Stimulated activated CD4-positive, alpha-beta T cell treated with anti-CD3 and anti-CD28 coated beads, Interleukin-4, amount 100 ng/mL, for 1 hour (primary cell): ENCODE results near the gene RAP1GAP2.

ENCODE experiments used
- DNase-seq: peaks from one replicate; pipeline ENCODE4 v3.0.0-alpha.2; 2020

Gene RAP1GAP2

DNA sequence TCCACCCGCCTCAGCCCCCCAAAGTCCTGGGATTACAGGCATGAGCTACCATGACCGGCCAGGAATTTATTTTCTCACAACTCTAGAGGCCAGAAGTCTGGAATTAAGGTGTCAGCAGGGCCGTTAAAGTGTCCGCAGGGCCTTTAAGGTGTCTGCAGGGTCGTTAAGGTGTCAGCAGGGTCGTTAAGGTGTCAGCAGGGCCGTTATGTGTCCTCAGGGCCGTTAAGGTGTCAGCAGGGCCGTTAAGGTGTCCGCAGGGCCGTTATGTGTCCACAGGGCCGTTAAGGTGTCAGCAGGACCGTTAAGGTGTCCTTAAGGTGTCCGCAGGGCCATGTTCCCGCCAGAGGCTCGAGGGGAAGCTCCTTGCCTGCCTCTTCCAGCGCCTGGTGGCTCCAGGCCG lies 125.2 kb downstream of the RAP1GAP2 start:
- no peak for DNase-seq

DNA sequence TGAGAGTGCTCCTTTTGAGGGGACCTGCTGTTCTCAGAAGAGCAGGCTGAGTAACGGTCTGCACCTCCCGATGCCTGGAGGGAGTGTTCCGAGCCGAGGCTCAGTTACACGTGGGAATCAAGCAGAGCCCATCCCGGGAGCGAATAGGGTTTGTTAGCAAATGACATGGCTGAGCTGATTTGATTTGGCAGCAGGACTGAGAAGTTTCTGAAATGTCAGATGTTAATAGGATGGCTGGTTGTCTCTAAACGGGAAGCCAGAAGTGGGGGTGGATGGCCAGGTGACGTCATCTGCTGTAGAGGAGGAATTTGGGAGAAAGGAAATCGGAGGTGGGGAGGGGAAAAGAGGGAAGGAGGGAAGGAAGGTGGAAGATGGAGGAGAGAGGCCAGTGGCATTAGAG lies 128.0 kb downstream of the RAP1GAP2 start:
- no peak for DNase-seq

DNA sequence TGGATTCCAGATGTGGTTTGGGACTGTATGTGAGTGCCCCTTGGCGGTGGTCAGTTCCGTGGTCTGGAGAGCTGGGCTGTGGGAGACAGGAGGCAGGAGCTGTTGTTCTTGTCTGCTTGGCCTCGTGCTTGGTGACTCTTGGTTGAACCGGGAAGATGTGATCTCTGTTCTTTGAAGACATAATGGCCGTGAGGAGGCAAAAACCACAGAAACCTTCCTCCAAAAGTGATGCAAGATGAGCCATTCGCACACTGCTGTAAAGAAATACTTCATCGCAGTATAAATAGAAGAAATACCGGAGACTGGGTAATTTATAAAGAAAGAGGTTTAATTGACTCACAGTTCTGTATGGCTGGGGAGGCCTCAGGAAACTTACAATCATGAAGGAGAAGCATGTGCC lies 128.8 kb downstream of the RAP1GAP2 start:
- no peak for DNase-seq

DNA sequence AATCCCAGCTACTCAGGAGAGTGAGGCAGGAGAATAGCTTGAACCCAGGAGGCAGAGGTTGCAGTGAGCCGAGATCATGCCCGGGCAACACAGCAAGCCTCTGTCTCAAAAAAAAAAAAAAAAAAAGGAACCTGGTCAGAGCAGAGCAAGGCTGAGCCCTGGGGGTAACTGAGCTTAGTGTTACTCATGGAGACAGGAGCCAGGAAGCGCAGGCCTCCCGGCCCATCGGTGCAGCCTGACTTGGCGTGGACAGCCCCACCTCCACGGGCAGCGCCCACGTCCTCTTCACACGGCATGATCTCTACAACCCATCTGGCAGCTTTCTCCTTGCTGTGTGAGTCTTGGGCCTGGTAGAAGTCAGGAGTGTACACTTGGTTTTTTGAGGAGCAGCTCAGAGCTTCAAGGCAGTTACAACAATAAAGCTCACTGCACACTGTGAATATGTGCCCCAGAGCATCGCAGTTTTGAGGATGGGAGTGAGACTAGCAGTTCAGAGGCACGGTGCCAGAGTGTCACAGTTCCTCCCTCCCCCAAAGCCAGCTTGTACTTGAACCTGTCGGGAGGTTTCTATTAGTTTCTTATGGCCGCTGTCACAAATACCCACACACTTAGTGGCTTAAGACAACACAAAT lies 129.9 kb downstream of the RAP1GAP2 start:
- DNase-seq, result no peak

DNA sequence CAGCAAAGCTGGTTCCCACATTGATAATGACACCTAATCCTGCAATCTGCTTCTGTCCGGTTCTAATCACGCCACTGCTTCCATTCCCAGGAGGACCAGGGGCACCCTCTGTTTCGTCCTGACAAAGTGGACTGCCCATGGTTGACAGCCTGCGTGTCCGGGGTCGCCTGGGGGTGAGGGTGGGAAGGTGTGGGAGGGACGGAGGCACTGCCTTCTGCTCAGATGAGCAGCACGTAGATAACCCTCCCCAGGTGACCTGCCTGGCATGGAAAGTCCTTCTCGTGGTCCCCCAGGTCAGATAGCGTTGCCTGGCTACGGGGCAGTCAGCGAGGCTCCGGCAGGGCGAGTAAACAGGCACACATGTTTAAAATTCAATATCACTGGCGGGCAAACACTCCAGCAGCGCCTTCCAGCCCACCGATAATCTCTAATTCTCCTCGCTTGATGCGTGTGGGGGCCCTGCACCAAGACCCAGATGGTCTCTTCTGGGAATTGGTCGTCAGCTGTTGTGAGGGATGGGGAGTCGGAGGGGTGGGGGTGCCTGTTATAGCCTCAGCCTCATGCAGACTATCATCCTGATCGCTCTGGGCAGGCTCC lies 132.2 kb downstream of the RAP1GAP2 start:
- no peak for DNase-seq

DNA sequence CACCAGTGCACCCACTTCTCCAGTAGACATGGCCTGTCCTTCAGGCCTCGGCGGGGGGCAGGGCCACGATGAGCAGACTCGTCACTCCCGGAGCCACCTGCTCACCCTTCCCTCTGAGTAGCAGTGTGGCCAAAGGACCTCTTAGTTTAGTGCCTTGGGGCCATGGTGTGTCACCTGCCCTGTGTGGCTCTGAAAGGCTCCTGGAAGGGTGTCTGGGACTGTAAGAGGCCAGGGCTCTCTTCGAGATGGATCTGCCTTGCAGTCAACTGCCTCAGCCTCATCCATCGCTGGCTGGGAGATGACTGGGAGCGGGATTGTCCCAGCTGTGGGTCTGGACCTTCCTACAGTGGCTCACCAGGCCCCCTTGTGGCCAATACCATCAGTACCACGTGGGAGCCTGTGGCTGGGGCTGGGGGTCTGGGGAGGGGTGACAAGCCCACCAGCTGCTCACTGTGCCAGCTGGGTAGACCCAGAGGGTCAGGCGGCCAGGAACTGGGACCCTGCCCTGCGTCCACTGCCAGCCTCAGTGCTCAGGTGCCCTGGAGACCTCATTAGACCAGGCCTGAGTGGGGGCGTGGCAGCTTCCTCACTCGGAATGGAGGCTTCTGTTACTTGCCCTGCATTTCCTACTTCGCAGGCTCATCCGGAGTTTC lies 133.8 kb downstream of the RAP1GAP2 start:
- peak; percentile 26 for DNase-seq

DNA sequence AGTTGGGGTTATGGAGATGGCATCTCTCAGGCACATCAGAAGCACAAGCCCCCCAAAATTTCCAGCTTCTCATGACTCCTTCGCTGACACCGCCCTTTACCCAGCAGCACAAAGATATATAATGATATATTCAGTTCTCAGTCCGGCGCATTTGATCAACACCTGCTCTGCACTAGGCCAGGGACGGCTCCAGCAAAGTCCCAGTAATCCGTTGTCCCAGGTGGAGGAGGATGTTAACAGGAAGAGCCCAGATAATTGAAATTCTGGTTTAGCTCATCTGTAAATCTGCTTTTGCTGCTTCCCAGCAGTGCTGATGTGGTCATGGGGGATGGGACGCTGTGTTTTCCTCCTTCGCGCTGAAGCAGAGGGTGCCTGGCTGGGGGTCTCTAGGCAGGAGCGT lies 135.6 kb downstream of the RAP1GAP2 start:
- DNase-seq, result no peak

DNA sequence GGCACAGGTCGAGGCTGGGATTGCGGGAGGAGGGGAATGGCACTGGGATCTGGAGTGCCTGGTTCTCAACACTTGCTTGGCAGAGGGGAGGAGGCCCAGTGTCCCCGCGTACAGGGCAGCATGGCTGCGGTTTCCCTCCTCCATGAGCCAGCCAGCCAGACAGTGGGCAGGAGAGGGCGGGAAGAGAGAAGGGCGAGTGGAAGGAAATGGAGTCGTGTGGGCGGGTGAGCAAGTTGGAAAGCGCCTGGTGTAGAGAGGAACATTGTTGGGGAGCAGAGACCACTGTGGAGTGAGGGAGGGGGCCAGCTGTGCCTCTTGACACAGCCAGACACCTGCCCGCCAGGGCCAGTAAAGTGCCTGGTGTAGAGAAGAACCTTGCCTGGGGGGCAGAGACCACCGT lies 136.7 kb downstream of the RAP1GAP2 start:
- DNase-seq, result no peak

DNA sequence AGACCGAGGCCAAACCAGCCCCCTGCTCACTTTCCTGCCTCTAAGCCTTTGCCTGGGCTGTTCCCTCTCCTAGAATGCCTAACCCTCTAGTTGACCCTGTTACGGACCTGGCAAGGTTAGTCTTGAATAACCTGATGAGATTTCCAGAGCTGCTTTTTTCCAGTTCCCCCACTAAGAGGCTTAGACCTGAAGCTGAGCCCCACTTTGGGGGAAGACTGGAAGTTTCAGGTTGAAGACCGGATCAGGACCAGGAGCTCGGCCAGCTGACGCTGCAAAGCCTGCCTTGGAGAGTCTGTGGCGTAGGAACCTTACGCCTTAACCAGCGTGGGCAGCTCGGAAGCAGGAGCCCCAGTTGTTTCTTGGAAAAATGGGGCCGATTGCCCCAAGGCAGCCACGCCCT lies 137.4 kb downstream of the RAP1GAP2 start:
- no peak for DNase-seq

DNA sequence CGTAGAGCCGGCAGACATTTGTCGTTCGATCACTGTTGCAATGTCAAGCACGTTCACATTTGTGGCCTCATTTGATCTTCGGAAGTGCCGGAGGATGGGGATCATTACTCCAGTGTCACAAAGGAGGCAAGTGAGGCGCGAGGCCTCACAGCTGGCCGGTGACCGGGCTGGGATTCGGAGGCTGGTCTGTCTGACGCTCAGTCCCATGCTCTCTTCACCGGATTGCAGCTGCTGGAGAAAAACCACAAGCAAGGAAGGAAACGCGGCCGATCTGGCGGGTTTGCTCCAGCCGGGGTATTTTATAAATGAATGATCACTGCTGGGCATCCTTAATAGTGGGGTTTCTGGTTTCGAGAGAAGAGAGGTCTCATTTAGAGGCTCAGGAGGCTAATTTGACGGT lies 139.4 kb downstream of the RAP1GAP2 start:
- no peak for DNase-seq

DNA sequence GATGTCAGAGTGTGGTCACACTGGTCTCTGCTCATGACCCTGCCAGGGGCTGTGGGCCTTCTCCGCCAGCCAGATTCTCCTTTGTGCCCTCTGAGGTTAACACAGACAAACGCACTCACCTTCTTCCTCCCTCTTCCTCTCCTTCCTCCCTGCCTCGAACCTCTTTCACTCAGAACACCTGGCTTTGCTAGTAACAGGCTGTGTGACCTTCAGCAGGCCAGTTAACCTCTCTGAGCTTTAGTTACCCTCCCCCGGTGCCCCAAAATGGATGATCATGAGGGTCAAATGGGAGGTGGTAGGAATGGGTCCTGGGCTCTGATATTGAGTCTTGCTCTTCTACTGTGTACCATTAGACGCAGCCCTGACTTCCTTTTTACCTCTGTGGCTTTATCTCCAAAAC lies 140.1 kb downstream of the RAP1GAP2 start:
- no peak for DNase-seq

DNA sequence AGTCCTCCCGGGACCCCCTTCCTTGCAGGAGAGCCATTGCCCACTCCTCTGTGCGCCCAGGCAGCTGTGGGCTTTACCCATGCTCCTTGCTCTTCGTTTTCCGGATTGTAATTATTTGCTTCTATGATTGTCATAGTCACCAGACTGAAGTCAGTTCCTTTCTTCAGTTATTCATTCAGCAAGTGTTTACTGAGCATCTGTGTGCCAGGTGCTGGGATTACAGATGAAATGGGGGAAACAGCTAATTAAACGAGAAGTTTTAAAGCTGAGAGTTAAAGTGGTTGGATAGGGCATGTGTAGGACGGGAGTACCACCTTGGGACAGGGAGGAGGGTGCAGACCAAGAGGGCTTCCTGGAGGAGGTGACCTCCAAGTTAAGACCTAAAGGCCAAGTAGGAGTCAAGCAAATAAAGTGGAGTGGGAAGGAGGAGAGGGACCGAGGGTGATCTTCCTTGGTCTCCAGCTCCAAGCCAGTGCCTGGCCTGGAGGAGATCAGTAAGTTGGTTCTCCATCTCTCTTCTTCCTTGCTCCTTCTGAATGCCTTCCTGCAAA lies 140.6 kb downstream of the RAP1GAP2 start:
- DNase-seq, result no peak

DNA sequence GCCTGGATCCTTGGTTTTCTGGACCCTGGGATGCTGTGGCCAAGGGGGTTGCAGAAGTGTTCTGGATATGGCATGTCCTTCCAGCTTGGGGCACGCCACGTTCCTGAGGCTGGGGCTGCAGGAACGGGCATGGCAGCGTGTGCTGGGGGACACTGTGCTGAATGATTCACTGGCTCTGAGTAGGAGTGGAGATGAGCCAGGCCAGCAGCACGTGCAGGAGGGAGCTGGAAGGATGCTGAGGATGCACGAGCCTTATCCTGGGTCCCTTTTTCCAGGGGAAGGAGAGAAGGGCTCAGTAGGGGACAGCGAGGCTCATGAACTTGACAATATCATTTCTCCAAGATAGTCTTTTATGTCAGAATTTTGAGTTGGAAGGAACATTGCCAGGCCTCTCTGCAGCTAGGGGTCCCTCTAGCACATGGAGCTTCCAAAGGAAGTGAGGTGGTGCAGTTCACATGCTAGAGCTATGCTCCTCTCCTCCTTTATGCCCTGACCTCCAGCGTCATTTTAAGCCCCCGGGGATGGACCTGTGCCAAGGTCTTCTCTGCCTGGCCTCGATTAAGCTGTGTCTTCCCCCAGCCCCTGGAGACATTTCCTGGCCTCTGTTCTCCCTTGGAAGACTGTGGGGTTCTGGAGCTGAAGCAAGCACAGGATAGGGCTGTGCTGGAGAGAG lies 141.2 kb downstream of the RAP1GAP2 start:
- no peak for DNase-seq

DNA sequence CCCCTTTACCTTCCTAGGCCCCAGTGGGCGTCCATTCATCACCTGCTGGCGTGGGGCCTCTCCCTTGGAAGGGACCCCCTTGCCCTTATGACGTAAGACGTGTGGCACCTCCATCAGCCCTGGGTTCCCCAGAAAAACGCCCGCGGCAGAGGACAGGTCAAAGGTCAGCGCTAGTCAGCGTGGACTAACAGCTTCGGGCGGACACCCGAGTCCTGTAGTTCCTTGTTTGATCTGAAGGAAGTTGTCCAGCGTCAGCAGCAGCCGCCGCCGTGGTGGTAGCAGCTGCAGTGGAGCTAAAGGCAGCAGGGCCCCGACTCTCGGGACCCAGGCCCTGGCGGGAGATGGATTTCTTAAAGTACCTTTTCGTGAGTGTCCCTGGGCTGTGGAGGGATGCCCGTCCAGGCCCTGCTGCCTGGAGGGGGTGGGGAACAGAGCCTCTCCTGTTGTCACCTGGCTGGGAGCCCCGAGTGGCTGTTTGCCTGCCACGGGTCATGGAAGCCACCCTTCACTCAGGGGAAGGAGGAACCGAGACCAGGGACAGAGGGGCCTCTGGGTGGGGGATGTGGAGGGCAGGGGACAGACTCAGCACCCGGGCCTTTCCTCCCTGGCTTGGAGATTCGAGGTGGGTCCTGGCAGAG lies 143.6 kb downstream of the RAP1GAP2 start:
- DNase-seq, result no peak

DNA sequence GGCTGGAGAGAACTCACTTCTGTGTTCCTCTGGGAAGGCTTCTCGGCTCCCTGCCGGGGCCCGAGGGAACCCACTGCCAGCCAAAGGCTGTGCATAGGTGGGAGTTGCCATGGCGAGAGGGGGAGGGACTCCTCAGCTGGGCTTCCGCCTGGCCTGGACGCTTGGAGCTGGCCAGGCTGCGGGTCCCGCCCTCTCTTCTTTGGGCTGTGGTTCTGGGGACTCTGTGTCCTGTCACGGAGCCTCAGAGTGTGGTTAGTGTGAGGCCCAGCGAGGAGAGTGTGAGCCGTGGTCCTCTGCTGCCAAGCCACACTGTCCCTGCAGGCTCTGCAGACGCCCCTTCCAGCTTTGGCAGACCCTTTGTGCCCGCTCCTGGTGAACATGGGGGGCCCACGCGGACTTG lies 144.1 kb downstream of the RAP1GAP2 start:
- no peak for DNase-seq

DNA sequence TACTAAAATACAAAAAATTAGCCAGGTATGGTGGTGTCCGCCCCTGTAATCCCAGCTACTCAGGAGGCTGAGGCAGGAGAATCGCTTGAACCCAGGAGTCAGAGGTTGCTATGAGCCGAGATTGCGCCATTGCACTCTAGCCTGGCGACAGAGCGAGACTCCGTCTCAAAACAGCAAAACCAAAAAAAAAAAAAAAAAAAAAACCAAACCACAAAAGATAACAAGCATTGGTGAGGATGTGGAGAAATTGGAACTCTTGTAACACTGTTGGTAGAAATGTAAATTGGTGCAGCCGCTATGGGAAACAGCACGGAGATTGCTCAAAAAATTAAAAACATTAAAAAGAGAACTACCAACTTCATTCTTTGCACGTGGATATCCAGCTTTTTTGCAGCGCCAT lies 147.7 kb downstream of the RAP1GAP2 start:
- DNase-seq, result no peak

DNA sequence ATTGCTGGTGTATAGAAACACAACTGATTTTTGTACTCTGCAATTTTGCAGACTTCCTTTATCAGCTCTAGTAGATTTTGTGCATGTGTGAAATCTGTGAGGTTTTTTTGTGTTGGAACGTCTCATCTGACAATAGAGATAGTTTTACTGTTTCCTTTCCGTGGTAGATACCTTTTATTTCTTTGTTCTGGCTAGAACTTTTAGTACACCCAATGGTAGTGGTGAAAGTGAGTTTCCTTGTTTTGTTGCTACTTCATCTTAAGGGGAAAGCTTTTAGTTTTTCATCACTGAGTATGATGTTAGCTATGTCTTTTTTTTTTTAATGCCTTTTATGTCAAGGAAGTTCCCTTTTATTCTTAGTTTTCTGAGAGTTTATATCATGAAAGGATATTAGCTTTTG lies 149.1 kb downstream of the RAP1GAP2 start:
- no peak for DNase-seq

DNA sequence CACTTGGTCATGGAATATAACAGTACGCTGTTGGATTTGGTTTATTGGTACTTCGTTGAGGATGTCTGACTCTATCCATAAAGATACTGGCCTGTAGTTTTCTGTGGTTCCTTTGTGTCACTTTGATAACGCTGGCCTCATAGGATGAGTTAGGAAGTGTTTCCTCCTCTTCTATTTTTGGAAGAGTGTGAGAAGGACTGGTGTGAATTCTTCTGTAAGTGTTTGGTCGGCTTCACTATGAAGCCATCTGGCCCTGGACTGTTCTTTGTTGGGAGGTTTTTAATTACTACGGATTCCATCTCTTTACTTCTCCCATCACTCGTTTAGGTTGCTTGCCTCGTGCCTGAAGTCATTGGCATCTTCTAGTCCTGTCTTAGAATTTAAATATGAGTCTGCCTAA lies 149.9 kb downstream of the RAP1GAP2 start:
- DNase-seq, result no peak

DNA sequence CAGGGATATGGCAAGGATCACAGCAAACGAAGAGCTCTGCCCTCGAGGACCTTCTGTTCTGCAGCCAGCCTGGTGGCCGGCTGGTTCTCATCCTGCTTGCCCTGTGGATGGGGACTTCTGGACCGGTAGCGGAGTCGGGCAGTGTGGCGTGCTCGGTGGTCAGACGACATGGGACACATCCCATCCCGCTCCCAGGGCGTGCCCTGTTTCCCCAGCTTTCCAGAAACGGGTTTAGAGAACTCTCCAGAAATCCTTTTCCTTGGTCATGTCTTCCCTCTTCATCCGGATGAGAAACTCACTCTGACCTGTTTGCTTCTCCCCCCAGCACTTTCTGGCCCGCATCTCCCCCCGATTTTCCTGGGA lies 151.3 kb downstream of the RAP1GAP2 start:
- no peak for DNase-seq

DNA sequence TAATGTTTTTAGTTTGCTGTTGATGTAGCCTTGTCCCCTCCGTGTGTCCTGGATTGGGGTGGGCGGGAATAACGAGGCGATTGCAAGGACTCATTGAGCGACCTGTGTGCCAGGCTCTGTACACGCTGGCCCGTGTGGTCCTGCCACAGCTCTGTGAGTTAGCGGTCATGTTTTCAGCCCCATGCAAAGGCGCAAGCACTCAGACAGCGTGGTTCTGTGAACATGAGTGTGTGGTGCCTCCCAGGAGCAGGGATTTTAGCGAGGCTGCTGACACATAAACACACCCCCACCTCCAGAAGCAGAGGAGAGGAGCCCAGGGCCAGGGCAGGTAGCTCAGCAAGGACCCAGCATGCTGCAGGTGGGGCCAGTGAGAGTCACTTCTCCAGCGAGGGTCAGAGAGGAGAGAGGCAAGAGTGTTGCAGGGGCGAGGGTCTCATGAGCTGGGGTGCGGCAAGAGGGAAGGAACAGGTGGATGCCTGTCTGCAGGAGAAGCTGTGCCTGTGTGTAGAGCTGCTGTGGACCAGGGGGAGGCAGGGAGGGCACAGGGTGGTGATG lies 151.8 kb downstream of the RAP1GAP2 start:
- no peak for DNase-seq

DNA sequence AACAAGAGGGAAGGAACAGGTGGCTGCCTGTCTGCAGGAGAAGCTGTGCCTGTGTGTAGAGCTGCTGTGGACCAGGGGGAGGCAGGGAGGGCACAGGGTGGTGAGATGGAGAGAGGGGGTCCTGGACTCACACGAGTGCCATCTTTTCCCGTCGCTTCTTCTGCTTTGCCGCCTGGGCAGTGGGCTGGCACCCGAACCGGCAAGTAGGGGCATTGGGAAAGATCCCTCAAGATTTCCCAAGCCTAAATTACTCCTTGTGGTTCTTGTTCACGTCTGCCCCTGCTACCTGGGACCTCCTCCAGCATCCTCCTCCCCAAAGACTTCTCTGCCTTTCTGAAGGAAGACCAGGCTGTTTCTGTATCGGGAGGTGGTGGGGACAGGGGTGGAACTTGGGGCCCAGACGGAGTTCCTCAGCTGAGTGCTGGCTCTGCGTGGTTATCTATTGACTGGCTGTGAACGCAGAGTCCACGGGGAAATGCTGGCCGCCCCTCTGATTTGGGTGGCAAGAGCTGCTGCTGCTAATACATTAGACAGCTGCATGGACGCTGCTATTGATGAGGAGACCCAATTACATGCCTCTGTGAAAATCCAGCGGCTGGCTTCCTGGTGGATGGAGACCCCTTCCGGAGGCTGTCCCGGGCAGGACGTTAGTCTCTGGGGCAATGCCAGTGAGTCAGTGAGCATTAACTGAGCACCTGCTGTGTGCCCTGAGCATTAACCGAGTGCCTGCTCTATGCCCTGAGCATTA lies 152.7 kb downstream of the RAP1GAP2 start:
- no peak for DNase-seq

DNA sequence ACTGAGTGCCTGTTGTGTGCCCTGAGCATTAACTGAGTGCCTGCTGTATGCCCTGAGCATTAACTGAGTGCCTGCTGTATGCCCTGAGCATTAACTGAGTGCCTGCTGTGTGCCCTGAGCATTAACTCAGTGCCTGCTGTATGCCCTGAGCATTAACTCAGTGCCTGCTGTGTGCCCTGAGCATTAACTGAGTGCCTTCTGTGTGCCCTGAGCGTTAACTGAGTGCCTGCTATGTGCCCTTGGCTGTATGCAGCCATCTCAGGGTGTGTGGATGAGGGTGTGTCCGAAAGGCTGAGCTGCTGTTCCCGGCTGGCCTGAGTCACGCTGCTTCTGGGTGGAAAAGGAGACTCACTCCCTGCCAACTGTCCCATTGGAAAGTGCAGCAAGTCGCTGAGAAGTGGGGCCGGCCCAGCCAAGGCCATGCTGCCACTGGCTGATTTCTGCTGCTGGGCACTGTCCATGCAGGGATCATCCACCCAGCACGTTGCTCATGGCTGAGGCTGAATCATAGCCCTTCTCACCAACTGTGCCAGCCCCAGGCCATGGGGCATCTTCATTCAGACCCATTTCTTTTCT lies 153.3 kb downstream of the RAP1GAP2 start:
- no peak for DNase-seq
